ENCODE measurements around the gene PRELID1.

The PRELID1 gene

DNA sequence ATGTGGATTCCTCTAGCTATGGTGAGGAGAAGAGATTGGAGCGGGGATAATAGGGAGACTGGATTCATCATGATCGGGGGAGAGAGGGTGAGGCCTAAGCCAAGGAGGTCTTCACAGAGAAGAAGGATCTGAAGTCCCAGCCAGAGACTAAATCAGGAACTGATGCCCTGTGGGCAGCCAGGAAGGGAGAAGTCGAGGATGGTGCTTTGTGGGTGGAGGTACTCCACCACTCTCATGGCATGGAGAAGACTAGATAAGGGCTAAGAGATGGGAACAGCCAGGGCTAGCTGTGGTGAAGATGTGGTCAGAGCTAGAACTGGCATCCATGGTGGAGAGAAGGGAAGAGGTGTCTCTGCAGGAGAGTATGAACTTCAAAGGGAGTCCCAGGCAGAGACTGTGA, 51.1 kb downstream of the PRELID1 start:
- Histone ChIP-seq H3K9me3 (no peaks in the 10 kb centered on the region), H3K4me3 (no peak overlapping the region), H3K36me3 (peaks cover 0 to 3% (median 0%) of the 10 kb centered on the region in 3 donors), H3K27me3 (peaks cover 0 to 13% of the 10 kb centered on the region in 2 donors), H3K4me1 (peaks cover 0 to 28% (median 15%) of the 10 kb centered on the region in 4 donors), H3K27ac (no peak overlapping the region)
- intact Hi-C loops (cut with DNase I; ENCODE audit: low total_unique reads), result no loop called here
- no peak for DNase-seq
- TF ChIP-seq, protein P1, sequence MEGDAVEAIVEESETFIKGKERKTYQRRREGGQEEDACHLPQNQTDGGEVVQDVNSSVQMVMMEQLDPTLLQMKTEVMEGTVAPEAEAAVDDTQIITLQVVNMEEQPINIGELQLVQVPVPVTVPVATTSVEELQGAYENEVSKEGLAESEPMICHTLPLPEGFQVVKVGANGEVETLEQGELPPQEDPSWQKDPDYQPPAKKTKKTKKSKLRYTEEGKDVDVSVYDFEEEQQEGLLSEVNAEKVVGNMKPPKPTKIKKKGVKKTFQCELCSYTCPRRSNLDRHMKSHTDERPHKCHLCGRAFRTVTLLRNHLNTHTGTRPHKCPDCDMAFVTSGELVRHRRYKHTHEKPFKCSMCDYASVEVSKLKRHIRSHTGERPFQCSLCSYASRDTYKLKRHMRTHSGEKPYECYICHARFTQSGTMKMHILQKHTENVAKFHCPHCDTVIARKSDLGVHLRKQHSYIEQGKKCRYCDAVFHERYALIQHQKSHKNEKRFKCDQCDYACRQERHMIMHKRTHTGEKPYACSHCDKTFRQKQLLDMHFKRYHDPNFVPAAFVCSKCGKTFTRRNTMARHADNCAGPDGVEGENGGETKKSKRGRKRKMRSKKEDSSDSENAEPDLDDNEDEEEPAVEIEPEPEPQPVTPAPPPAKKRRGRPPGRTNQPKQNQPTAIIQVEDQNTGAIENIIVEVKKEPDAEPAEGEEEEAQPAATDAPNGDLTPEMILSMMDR (IDR thresholded peaks at IDR 0.05), result no peak

DNA sequence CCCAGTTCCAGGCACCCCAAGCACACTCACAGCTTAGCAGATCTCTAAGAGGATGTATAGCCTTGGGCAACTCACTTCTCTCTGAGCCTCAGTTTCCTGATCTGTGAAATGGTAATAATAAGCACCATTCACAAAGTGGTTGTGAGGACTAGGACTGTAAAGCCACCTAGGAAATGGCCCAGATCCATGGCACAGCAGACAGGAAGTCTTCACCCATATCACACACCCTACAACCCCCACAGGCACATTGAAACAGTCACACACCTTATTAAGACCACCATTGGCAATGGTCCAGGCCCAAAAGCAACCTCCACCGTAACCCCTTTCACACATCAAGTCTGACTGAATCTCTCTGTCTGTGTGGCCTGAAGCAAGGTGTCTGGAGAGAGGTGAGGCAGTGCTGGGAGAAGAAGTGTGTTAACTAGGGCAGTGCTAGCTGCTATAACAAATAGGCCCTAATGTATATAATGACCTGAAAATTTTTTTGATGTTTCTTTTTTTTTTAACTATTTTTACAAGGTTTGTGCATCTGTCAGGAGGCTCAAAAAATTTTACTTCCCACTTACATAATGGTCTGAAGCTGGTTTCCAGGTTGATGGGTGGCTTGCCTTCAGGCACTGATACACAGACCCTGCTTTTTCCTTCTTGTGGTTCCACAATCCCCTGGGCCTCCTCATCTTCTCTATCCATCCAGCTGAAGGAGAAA, 51.7 kb downstream of the PRELID1 start:
- no peak for DNase-seq
- peaks cover 0 to 22% (median 9%) of the 10 kb centered on the region in 4 donors for H3K4me1 ChIP-seq
- TF ChIP-seq, protein P1 (IDR thresholded peaks at IDR 0.05), result no peak
- H3K36me3 ChIP-seq, result no peaks in the 10 kb centered on the region
- H3K27ac ChIP-seq, result no peak overlapping the region
- no peaks in the 10 kb centered on the region for H3K9me3 ChIP-seq
- peaks cover 0 to 13% of the 10 kb centered on the region in 2 donors for H3K27me3 ChIP-seq
- no peak overlapping the region for H3K4me3 ChIP-seq
- intact Hi-C loops (cut with DNase I; ENCODE audit: low total_unique reads), result no loop called here

DNA sequence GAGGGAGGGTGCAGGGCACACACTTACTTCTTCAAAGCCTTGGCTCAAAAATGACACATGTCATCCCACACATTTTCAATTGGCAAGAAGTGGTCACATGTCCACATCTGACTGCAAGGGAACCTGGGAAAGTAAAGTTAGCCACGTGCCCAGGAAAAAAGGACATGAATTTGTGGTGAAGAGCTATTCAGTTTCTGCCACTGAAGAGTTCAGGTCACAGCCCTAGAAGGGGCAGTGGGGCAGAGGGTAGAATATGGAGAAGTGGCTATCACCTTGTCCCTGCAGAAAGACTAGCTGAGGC, 52.2 kb downstream of the PRELID1 start:
- no peaks in the 10 kb centered on the region for H3K9me3 ChIP-seq
- H3K36me3 ChIP-seq, result no peaks in the 10 kb centered on the region
- H3K27ac ChIP-seq, result no peak overlapping the region
- intact Hi-C loops (cut with DNase I; ENCODE audit: low total_unique reads), result no loop called here
- peaks cover 0 to 17% (median 4%) of the 10 kb centered on the region in 4 donors for H3K4me1 ChIP-seq
- H3K27me3 ChIP-seq, result peaks cover 0 to 13% of the 10 kb centered on the region in 2 donors
- TF ChIP-seq, protein P1 (IDR thresholded peaks at IDR 0.05), result no peak
- DNase-seq, result no peak
- no peak overlapping the region for H3K4me3 ChIP-seq

All from tibial artery (tissue), 4 donors.